ENCODE measurements around the gene SLCO4A1.

The SLCO4A1 gene

GRCh38 chr20:62653373-62653772, 11.1 kb downstream of the SLCO4A1 start:
- no peak for DNase-seq

GRCh38 chr20:62653951-62654685, 11.8 kb downstream of the SLCO4A1 start:
- no peak for DNase-seq

GRCh38 chr20:62655282-62656196, 13.2 kb downstream of the SLCO4A1 start:
- DNase-seq, result no peak

GRCh38 chr20:62656197-62656918, 14.1 kb downstream of the SLCO4A1 start:
- DNase-seq, result no peak

GRCh38 chr20:62656919-62657588, 14.8 kb downstream of the SLCO4A1 start:
- no peak for DNase-seq

GRCh38 chr20:62657589-62657942, 15.3 kb downstream of the SLCO4A1 start:
- no peak for DNase-seq

GRCh38 chr20:62657956-62658355, 15.7 kb downstream of the SLCO4A1 start:
- no peak for DNase-seq

- DNase-seq, result no peak
Measured at GRCh38 chr20:62658593-62659178, 16.4 kb downstream of the SLCO4A1 start.

GRCh38 chr20:62659488-62660239, 17.4 kb downstream of the SLCO4A1 start:
- DNase-seq, result no peak

GRCh38 chr20:62660240-62660615, 17.9 kb downstream of the SLCO4A1 start:
- DNase-seq, result no peak

- no peak for DNase-seq
Measured at GRCh38 chr20:62660768-62661167, 18.5 kb downstream of the SLCO4A1 start.

- DNase-seq, result no peak
Measured at GRCh38 chr20:62661647-62662046, 19.3 kb downstream of the SLCO4A1 start.

- DNase-seq, result peak; percentile 67
Measured at GRCh38 chr20:62662422-62662821, 20.1 kb downstream of the SLCO4A1 start.

GRCh38 chr20:62663145-62664018, 21.1 kb downstream of the SLCO4A1 start:
- no peak for DNase-seq

- no peak for DNase-seq
Measured at GRCh38 chr20:62664019-62664971, 22.0 kb downstream of the SLCO4A1 start.

- no peak for DNase-seq
Measured at GRCh38 chr20:62665153-62665754, 23.0 kb downstream of the SLCO4A1 start.

- DNase-seq, result no peak
Measured at GRCh38 chr20:62665826-62666735, 23.8 kb downstream of the SLCO4A1 start.
